PC-9 (cell line): ENCODE results near the gene MAP4. TPM values are rescaled to one million over a fixed set of nuclear protein-coding genes. Genes with fewer than 3 reads are reported as not detected.

Source experiments
- BruUV-seq: library from RNA; stranded (reverse); fragments of 400-500 nt; replicated peaks from 2 replicates; lab custom pipeline; 2021; lab: Mats Ljungman, UMichigan
- CTCF ChIA-PET: fragments of 300-600 bp; sonication (Branson Sonifier 250); formaldehyde crosslinking; loops from one replicate; lab custom pipeline; 2022; ENCODE audit warnings: antibody characterized with exemption; lab: Charles Lee
- POLR2A ChIA-PET: fragments of 300-600 bp; sonication (Branson Sonifier 250); formaldehyde crosslinking; loops from one replicate; lab custom pipeline; 2022; ENCODE audit warnings: antibody characterized with exemption; ENCODE audit not compliant: unreplicated experiment; lab: Charles Lee
- DNase-seq, 2 experiments: peaks; one replicate each; pipeline versions ENCODE4 v3.0.0 to v3.0.0-alpha.2; 2015 to 2022; ENCODE audit warnings: mixed read lengths in 1 of 2
- H2AFZ ChIP-seq: fragments of 200-600 bp; sonication (generic); 2 replicates; pipeline ENCODE4 v1.8.1; 2017; ENCODE audit warnings: antibody characterized with exemption
- H3F3A ChIP-seq: fragments of 200-600 bp; sonication (generic); 2 replicates; pipeline ENCODE4 v1.8.1; 2017; ENCODE audit warnings: antibody characterized with exemption, mild to moderate bottlenecking, low read depth; ENCODE audit not compliant: insufficient read depth
- H3K27ac ChIP-seq: fragments of 200-600 bp; sonication (generic); 2 replicates; pipeline ENCODE4 v1.6.1; 2016; ENCODE audit warnings: mixed run types
- H3K27me3 ChIP-seq: fragments of 200-600 bp; sonication (generic); 2 replicates; pipeline ENCODE4 v1.6.1; 2016; ENCODE audit warnings: low read depth, mixed run types; ENCODE audit not compliant: insufficient read depth
- H3K36me3 ChIP-seq: fragments of 200-600 bp; sonication (generic); 2 replicates; pipeline ENCODE4 v1.6.1; 2016; ENCODE audit warnings: low read depth, mixed run types
- H3K4me1 ChIP-seq: fragments of 200-600 bp; sonication (generic); replicated peaks from 2 replicates; pipeline ENCODE4 v1.6.1; 2016; ENCODE audit warnings: mixed run types; ENCODE audit not compliant: insufficient read depth
- H3K4me2 ChIP-seq: fragments of 200-600 bp; sonication (generic); 2 replicates; pipeline ENCODE4 v1.6.1; 2017; ENCODE audit warnings: mixed run types
- H3K4me3 ChIP-seq: fragments of 200-600 bp; sonication (generic); 2 replicates; pipeline ENCODE4 v1.6.1; 2016; ENCODE audit warnings: mixed run types
- H3K79me2 ChIP-seq: fragments of 200-600 bp; sonication (generic); 2 replicates; pipeline ENCODE4 v1.6.1; 2017; ENCODE audit warnings: low read depth, mixed run types
- H3K9me2 ChIP-seq: fragments of 200-600 bp; sonication (generic); 2 replicates; pipeline ENCODE4 v1.8.1; 2017; ENCODE audit warnings: mild to moderate bottlenecking; ENCODE audit not compliant: insufficient read depth
- H3K9me3 ChIP-seq: fragments of 200-600 bp; sonication (generic); 2 replicates; pipeline ENCODE4 v1.8.1; 2016; ENCODE audit warnings: low read depth; ENCODE audit not compliant: insufficient read depth
- H4K20me1 ChIP-seq: fragments of 200-600 bp; sonication (generic); 2 replicates; pipeline ENCODE4 v1.8.1; 2017; ENCODE audit not compliant: insufficient read depth
- EZH2 ChIP-seq: fragments of 200-600 bp; sonication (generic); IDR thresholded peaks from 2 replicates; pipeline ENCODE4 v1.8.0; 2017; ENCODE audit warnings: antibody characterized with exemption, low read depth
- intact Hi-C: fragments of 100-400 bp; cut with micrococcal nuclease; formaldehyde crosslinking; loops from one replicate; pipeline ENCODE4 v1.10.0; 2022; ENCODE audit not compliant: unreplicated experiment
- total RNA-seq: library from RNA; stranded (reverse); gene quantifications from 2 replicates; pipeline ENCODE4 v1.2.3, GENCODE V29; 2021
- TF ChIP-seq, protein P1 (sequence below): fragments of 200-600 bp; sonication (generic); conservative IDR thresholded peaks from 2 replicates; pipeline ENCODE4 v1.6.1; 2017; ENCODE audit warnings: mixed run types, antibody characterized with exemption, mild to moderate bottlenecking, moderate library complexity

MAP4 gene
- total RNA-seq, 1 experiment from 2014 or later: 187 TPM

DNA sequence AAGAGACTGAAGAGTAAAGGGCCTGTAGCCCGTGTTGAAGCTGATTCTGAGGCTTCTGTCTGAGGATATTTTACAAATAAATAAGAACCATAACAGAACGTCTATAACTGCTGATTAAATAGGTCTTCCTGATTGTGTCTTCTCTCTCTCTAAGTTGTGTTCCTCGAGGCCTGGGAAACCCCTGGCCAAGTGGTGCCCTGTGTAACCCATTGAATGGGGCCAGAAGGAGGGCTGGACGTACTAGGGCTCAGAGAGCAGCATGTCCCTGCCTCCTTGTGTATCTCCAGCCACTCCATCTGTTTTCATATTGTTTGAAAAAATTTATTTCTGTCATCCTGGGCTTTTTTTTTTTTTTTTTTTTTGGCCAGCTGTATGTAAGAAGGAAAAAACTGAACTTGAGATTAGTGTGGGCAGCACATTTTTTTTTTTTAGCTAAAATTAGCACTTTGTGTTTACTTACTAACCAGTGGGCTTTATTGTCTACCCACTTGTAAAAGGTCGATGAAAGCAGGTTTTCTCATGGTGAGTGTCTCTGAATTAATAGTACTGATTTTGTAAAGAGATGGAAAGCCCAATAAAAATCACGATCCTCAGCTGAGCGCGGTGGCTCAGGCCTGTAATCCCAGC lies 202.6 kb downstream of the MAP4 start:
- DNase-seq: no peak
- Histone ChIP-seq H3K36me3 (no peaks in the 10 kb centered on the region), H3F3A (no peaks in the 10 kb centered on the region), H3K9me2 (no peaks in the 10 kb centered on the region), H2AFZ (no peak overlapping the region), H3K27me3 (no peaks in the 10 kb centered on the region), H3K27ac (no peak overlapping the region), H3K4me2 (no peak overlapping the region), H4K20me1 (no peaks in the 10 kb centered on the region), H3K79me2 (no peaks in the 10 kb centered on the region), H3K9me3 (no peaks in the 10 kb centered on the region), H3K4me3 (no peak overlapping the region), H3K4me1 (no peaks in the 10 kb centered on the region)
- TF ChIP-seq, protein P1, sequence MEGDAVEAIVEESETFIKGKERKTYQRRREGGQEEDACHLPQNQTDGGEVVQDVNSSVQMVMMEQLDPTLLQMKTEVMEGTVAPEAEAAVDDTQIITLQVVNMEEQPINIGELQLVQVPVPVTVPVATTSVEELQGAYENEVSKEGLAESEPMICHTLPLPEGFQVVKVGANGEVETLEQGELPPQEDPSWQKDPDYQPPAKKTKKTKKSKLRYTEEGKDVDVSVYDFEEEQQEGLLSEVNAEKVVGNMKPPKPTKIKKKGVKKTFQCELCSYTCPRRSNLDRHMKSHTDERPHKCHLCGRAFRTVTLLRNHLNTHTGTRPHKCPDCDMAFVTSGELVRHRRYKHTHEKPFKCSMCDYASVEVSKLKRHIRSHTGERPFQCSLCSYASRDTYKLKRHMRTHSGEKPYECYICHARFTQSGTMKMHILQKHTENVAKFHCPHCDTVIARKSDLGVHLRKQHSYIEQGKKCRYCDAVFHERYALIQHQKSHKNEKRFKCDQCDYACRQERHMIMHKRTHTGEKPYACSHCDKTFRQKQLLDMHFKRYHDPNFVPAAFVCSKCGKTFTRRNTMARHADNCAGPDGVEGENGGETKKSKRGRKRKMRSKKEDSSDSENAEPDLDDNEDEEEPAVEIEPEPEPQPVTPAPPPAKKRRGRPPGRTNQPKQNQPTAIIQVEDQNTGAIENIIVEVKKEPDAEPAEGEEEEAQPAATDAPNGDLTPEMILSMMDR: no peak
- TF ChIP-seq EZH2: no peak
- intact Hi-C loops: no loop called here
- POLR2A ChIA-PET: no interaction called here
- no TSS peak for BruUV-seq
- CTCF ChIA-PET: no interaction called here

DNA sequence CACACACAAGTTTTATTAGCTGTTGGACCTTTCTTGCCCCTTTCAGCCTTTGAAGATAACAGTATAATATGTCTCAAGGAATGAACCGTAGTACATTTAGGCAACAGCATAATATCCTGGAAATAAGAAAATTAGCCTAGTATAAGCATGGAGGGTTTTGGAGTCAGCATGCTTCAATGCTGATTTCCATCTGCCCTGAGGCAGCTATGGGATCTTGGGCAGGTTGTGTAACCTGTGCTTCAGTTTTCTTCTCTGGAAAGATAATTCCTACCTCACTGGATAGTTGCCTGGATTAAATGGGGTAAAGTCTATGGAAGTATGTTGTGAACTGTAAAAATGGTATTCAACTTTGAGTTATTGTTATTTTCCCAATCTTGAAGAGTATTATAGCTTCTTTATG lies 211.6 kb downstream of the MAP4 start:
- H3K27me3 ChIP-seq: no peaks in the 10 kb centered on the region
- H3F3A ChIP-seq: peaks cover 29% of the 10 kb centered on the region
- H4K20me1 ChIP-seq: no peaks in the 10 kb centered on the region
- ChIA-PET POLR2A (interaction anchor here (0.6 kb wide), 1 partner anchor 65 kb away, joined by 5 read pairs; no protein-coding TSS in a partner anchor), CTCF (no interaction called here)
- no TSS peak for BruUV-seq
- peak overlapping the region; percentile 90; the same call in 1 of the 2 replicates for H3K4me3 ChIP-seq
- peaks cover 16% of the 10 kb centered on the region for H3K79me2 ChIP-seq
- no peaks in the 10 kb centered on the region for H3K9me3 ChIP-seq
- TF ChIP-seq, protein P1: no peak
- no peaks in the 10 kb centered on the region for H3K9me2 ChIP-seq
- peak overlapping the region; percentile 97 for H3K4me2 ChIP-seq
- DNase-seq: no peak
- H2AFZ ChIP-seq: no peak overlapping the region
- H3K4me1 ChIP-seq: peaks cover 22% of the 10 kb centered on the region
- H3K36me3 ChIP-seq: no peaks in the 10 kb centered on the region
- no peak overlapping the region for H3K27ac ChIP-seq
- intact Hi-C loops: no loop called here

DNA sequence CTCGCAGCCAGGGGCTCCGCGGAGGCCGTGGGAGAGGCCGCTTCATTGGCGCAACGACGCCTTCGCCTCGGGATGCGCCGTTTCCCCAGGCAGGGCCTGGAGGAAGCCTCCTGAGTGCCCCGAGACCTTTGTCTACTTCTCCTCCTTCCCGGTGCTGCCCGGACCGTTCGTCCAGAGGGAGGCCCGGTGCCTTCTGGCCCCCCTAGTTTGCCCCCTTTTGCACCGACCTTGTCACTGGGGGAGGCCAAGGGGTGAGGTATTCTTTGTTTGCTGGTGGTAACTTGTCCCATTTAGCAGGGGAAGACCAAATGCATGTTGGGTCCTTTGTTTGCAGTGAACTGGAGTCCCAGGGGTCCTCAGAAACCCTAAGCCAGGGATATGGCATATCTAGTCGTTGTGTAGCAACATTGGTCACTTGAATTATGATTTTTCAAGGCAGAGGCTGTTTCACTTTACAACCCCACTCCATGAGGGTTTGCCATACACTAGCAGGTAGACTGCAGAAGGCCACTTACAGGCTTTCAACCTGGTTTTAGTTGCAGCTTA lies 212.7 kb downstream of the MAP4 start:
- BruUV-seq: no TSS peak
- H3F3A ChIP-seq: peaks cover 29% of the 10 kb centered on the region
- intact Hi-C loops: loop anchor here (1.0 kb wide), 1 partner anchor 21 kb away; no protein-coding TSS in a partner anchor
- H3K4me3 ChIP-seq: peak overlapping the region; percentile 90
- no peaks in the 10 kb centered on the region for H3K36me3 ChIP-seq
- no peaks in the 10 kb centered on the region for H3K9me2 ChIP-seq
- H3K9me3 ChIP-seq: no peaks in the 10 kb centered on the region
- peak overlapping the region; percentile 89 for H3K27ac ChIP-seq
- peaks cover 16% of the 10 kb centered on the region for H3K79me2 ChIP-seq
- H3K27me3 ChIP-seq: no peaks in the 10 kb centered on the region
- TF ChIP-seq, protein P1: no peak
- no peak for TF ChIP-seq EZH2
- peak overlapping the region; percentile 97 for H3K4me2 ChIP-seq
- ChIA-PET POLR2A (interaction anchor here (0.5 to 0.7 kb wide), 2 partner anchors 23 to 142 kb away, joined by 3 read pairs; no protein-coding TSS in a partner anchor), CTCF (no interaction called here)
- peaks cover 22% of the 10 kb centered on the region for H3K4me1 ChIP-seq
- H4K20me1 ChIP-seq: no peaks in the 10 kb centered on the region
- peak in 1 of 2 experiments; percentile 61 for DNase-seq
- H2AFZ ChIP-seq: peak overlapping the region; percentile 88
